Central memory CD8-positive, alpha-beta T cell (primary cell): Measurements from ENCODE around the gene ARFRP1.

Source experiments
- ATAC-seq: fragments of 150-1000 bp; cut with Tn5 transposase; replicated peaks from 2 replicates; pipeline ENCODE4 v1.10.0; 2022; ENCODE audit warnings: mild to moderate bottlenecking, moderate FRiP score, moderate number of reproducible peaks; ENCODE audit not compliant: poor library complexity, severe bottlenecking; ENCODE audit errors: extremely low read depth
- DNase-seq, 2 donors: peaks; one replicate each; pipeline ENCODE4 v3.0.0; 2021; ENCODE audit warnings: low spot score in 2 of 2
- H3K27ac Mint-ChIP-seq: one replicate; pipeline ENCODE4 v1.8.0; 2022; ENCODE audit warnings: low read depth, mild to moderate bottlenecking, moderate library complexity, mixed read lengths
- H3K27me3 Mint-ChIP-seq: one replicate; pipeline ENCODE4 v1.8.0; 2022; ENCODE audit warnings: mixed read lengths
- H3K36me3 Mint-ChIP-seq: one replicate; pipeline ENCODE4 v1.8.0; 2022; ENCODE audit warnings: mild to moderate bottlenecking, moderate library complexity, mixed read lengths; ENCODE audit not compliant: insufficient read depth
- H3K4me1 Mint-ChIP-seq: one replicate; pipeline ENCODE4 v1.8.0; 2022; ENCODE audit warnings: mixed read lengths
- H3K4me3 Mint-ChIP-seq: one replicate; pipeline ENCODE4 v1.8.0; 2022; ENCODE audit warnings: mild to moderate bottlenecking, moderate library complexity, mixed read lengths
- H3K9me3 Mint-ChIP-seq: one replicate; pipeline ENCODE4 v1.8.0; 2022; ENCODE audit warnings: mixed read lengths

ARFRP1 gene

GRCh38 chr20:63693733-63694583 lies 13.8 kb downstream of the ARFRP1 start:
- H3K4me3 Mint-ChIP-seq, result peak overlapping the region; percentile 68
- H3K27ac Mint-ChIP-seq, result peak overlapping the region; percentile 96
- H3K9me3 Mint-ChIP-seq, result no peaks in the 10 kb centered on the region
- ATAC-seq (no peak), DNase-seq (no peak)
- H3K36me3 Mint-ChIP-seq, result peaks cover 35% of the 10 kb centered on the region
- H3K4me1 Mint-ChIP-seq, result peaks cover 14% of the 10 kb centered on the region
- H3K27me3 Mint-ChIP-seq, result no peaks in the 10 kb centered on the region

GRCh38 chr20:63693083-63693732 lies 14.6 kb downstream of the ARFRP1 start:
- H3K4me3 Mint-ChIP-seq, result peak overlapping the region; percentile 68
- H3K9me3 Mint-ChIP-seq, result no peaks in the 10 kb centered on the region
- peak overlapping the region; percentile 96 for H3K27ac Mint-ChIP-seq
- ATAC-seq, result no peak
- no peaks in the 10 kb centered on the region for H3K27me3 Mint-ChIP-seq
- no peak for DNase-seq
- peaks cover 35% of the 10 kb centered on the region for H3K36me3 Mint-ChIP-seq
- H3K4me1 Mint-ChIP-seq, result peaks cover 14% of the 10 kb centered on the region

- no peaks in the 10 kb centered on the region for H3K9me3 Mint-ChIP-seq
- H3K36me3 Mint-ChIP-seq, result peaks cover 32% of the 10 kb centered on the region
- peak overlapping the region; percentile 25 for H3K4me3 Mint-ChIP-seq
- peaks cover 14% of the 10 kb centered on the region for H3K4me1 Mint-ChIP-seq
- no peaks in the 10 kb centered on the region for H3K27me3 Mint-ChIP-seq
- DNase-seq (no peak), ATAC-seq (no peak)
- peak overlapping the region; percentile 96 for H3K27ac Mint-ChIP-seq
Measured at GRCh38 chr20:63692436-63693082, 15.2 kb downstream of the ARFRP1 start.

- Mint-ChIP-seq H3K4me3 (no peak overlapping the region), H3K9me3 (no peaks in the 10 kb centered on the region), H3K4me1 (peaks cover 14% of the 10 kb centered on the region), H3K27me3 (no peaks in the 10 kb centered on the region), H3K36me3 (peaks cover 32% of the 10 kb centered on the region), H3K27ac (peak overlapping the region; percentile 96)
- no peak for ATAC-seq
- no peak for DNase-seq
Measured at GRCh38 chr20:63691711-63692435, 15.9 kb downstream of the ARFRP1 start.

- H3K36me3 Mint-ChIP-seq, result peaks cover 30% of the 10 kb centered on the region
- H3K4me3 Mint-ChIP-seq, result peak overlapping the region; percentile 11
- DNase-seq (no peak), ATAC-seq (no peak)
- H3K4me1 Mint-ChIP-seq, result peaks cover 11% of the 10 kb centered on the region
- H3K27ac Mint-ChIP-seq, result no peak overlapping the region
- H3K27me3 Mint-ChIP-seq, result no peaks in the 10 kb centered on the region
- no peaks in the 10 kb centered on the region for H3K9me3 Mint-ChIP-seq
Measured at GRCh38 chr20:63690898-63691710, 16.7 kb downstream of the ARFRP1 start.

- Mint-ChIP-seq H3K4me3 (no peak overlapping the region), H3K27me3 (no peaks in the 10 kb centered on the region), H3K27ac (no peak overlapping the region), H3K36me3 (peaks cover 26% of the 10 kb centered on the region), H3K9me3 (no peaks in the 10 kb centered on the region), H3K4me1 (peaks cover 9% of the 10 kb centered on the region)
- ATAC-seq (no peak), DNase-seq (no peak)
Measured at GRCh38 chr20:63690003-63690897, 17.5 kb downstream of the ARFRP1 start.

GRCh38 chr20:63689046-63690002 lies 18.5 kb downstream of the ARFRP1 start:
- Mint-ChIP-seq H3K9me3 (no peaks in the 10 kb centered on the region), H3K27ac (no peak overlapping the region), H3K4me1 (peaks cover 9% of the 10 kb centered on the region), H3K27me3 (no peaks in the 10 kb centered on the region), H3K36me3 (peaks cover 26% of the 10 kb centered on the region), H3K4me3 (no peak overlapping the region)
- ATAC-seq (no peak), DNase-seq (no peak)

- H3K9me3 Mint-ChIP-seq, result no peaks in the 10 kb centered on the region
- ATAC-seq (no peak), DNase-seq (no peak)
- H3K27me3 Mint-ChIP-seq, result no peaks in the 10 kb centered on the region
- no peak overlapping the region for H3K27ac Mint-ChIP-seq
- H3K4me3 Mint-ChIP-seq, result no peak overlapping the region
- peaks cover 4% of the 10 kb centered on the region for H3K4me1 Mint-ChIP-seq
- peaks cover 20% of the 10 kb centered on the region for H3K36me3 Mint-ChIP-seq
Measured at GRCh38 chr20:63688228-63689045, 19.3 kb downstream of the ARFRP1 start.

GRCh38 chr20:63687419-63688178 lies 20.2 kb downstream of the ARFRP1 start:
- Mint-ChIP-seq H3K36me3 (peaks cover 13% of the 10 kb centered on the region), H3K27ac (no peak overlapping the region), H3K9me3 (no peaks in the 10 kb centered on the region), H3K4me1 (peaks cover 4% of the 10 kb centered on the region), H3K27me3 (no peaks in the 10 kb centered on the region), H3K4me3 (no peak overlapping the region)
- ATAC-seq (no peak), DNase-seq (no peak)
